ENCODE measurements around the gene CGGBP1. TPM values are rescaled to one million over a fixed set of nuclear protein-coding genes. Genes with fewer than 3 reads are reported as not detected.

The CGGBP1 gene
- polyA plus RNA-seq, 2 of the 4 experiments (the other 2 are of a cell fraction), result 43.8 to 136 TPM

GRCh38 chr3:88093266-88093665 is 34.5 kb upstream of the CGGBP1 start (continued):
- TF ChIP-seq RAD21 (conservative IDR thresholded peaks at IDR 0.05 in 1 of 2, IDR thresholded peaks at IDR 0.05 in 1 of 2), result no peak
- TF ChIP-seq TP53 (CRISPR knock-in tag; IDR thresholded peaks at IDR 0.05), result no peak
- TF ChIP-seq CHD4 (IDR thresholded peaks at IDR 0.05; ENCODE audit: borderline replicate concordance), result no peak
- no peak for TF ChIP-seq POLR2A (IDR thresholded peaks at IDR 0.05; ENCODE audit: low read length)
- TF ChIP-seq MAX (IDR thresholded peaks at IDR 0.05), result no peak
- no peak for TF ChIP-seq NPAS2 (CRISPR knock-in tag; IDR thresholded peaks at IDR 0.05; ENCODE audit: borderline replicate concordance)
- no peak for TF ChIP-seq CHD2 (IDR thresholded peaks at IDR 0.05; ENCODE audit: low read length, partially characterized antibody)
- no peak for TF ChIP-seq REST (IDR thresholded peaks at IDR 0.05)

- ChIA-PET CTCF (interaction anchor here (2.2 kb wide), 1 partner anchor 21 kb away, joined by 13 read pairs; no protein-coding TSS in a partner anchor), POLR2A (no interaction called here)
- Histone ChIP-seq H3K4me2 (no peak overlapping the region), H3K9me3 (peaks cover 3% of the 10 kb centered on the region; the same call in 1 of the 3 replicates), H3K4me1 (no peaks in the 10 kb centered on the region), H3K27ac (no peak overlapping the region), H3K4me3 (no peak overlapping the region)
- TF ChIP-seq ZNF302 (CRISPR knock-in tag; IDR thresholded peaks at IDR 0.05), result no peak
- no peak for TF ChIP-seq NFE2L2 (conservative IDR thresholded peaks at IDR 0.05; ENCODE audit: low read length)
- no peak for TF ChIP-seq PBX3 (IDR thresholded peaks at IDR 0.05)
- no peak for ATAC-seq
- DNase-seq (ENCODE audit: low read depth in 1 of 2, low spot score in 1 of 2), result no peak
- no peak for FAIRE-seq
Observed at GRCh38 chr3:88092270-88092669, 33.5 kb upstream of the CGGBP1 start.

- POLR2A ChIA-PET, result no interaction called here
- no peaks in the 10 kb centered on the region for H3K4me1 ChIP-seq
- TF ChIP-seq MAZ (IDR thresholded peaks at IDR 0.05; ENCODE audit: borderline replicate concordance, low read depth, low read length) (no peak), MYC (IDR thresholded peaks at IDR 0.05; ENCODE audit: borderline replicate concordance, low read length) (no peak), BCL3 (IDR thresholded peaks at IDR 0.05) (no peak), HMGXB4 (CRISPR knock-in tag; IDR thresholded peaks at IDR 0.05; ENCODE audit: borderline replicate concordance) (no peak), FOSB (CRISPR knock-in tag; IDR thresholded peaks at IDR 0.05) (no peak), GATA3 (IDR thresholded peaks at IDR 0.05; ENCODE audit: borderline replicate concordance) (no peak), ATOH8 (CRISPR knock-in tag; IDR thresholded peaks at IDR 0.05; ENCODE audit: low read depth) (no peak), CHD2 (IDR thresholded peaks at IDR 0.05; ENCODE audit: low read length, partially characterized antibody) (no peak), POLR2A (IDR thresholded peaks at IDR 0.05; ENCODE audit: low read length) (no peak), CBX2 (IDR thresholded peaks at IDR 0.05; ENCODE audit: borderline replicate concordance, low read depth) (no peak), ZNF302 (CRISPR knock-in tag; IDR thresholded peaks at IDR 0.05) (no peak), POLR2AphosphoS2 (conservative IDR thresholded peaks at IDR 0.05; ENCODE audit: low read length) (no peak), RNF2 (IDR thresholded peaks at IDR 0.05; ENCODE audit: borderline replicate concordance, low read depth) (no peak), RCOR1 (IDR thresholded peaks at IDR 0.05; ENCODE audit: low read depth, low read length) (no peak)
- no peaks in the 10 kb centered on the region for H3K9me3 ChIP-seq
- CTCF ChIA-PET, result interaction anchor here (2.2 kb wide), 1 partner anchor 23 kb away, joined by 13 read pairs; no protein-coding TSS in a partner anchor
- no peak overlapping the region for H3K4me2 ChIP-seq
- no peak for FAIRE-seq
- ATAC-seq, result no peak
- no peak overlapping the region for H3K4me3 ChIP-seq
- no peak overlapping the region for H3K27ac ChIP-seq
- DNase-seq (ENCODE audit: low read depth in 1 of 2, low spot score in 1 of 2), result no peak
- 69% methylated on average over 4 of the region's 4 CpGs for WGBS (ENCODE audit: missing lambda C conversion rate)
Observed at GRCh38 chr3:88090681-88091080, 31.9 kb upstream of the CGGBP1 start.

All from A549 (cell line).